GM19025 (cell line): ENCODE results near the gene ZNF888.
"Not testable (repeated sequence)": the region's sequence is repeated elsewhere in the genome, so short reads cannot be mapped to it uniquely, and the experiment has no call there.

ENCODE experiments used
- ATAC-seq: cut with Tn5 transposase; IDR thresholded peaks from one replicate; pipeline ENCODE4 v1.9.1; 2021; ENCODE audit warnings: mild to moderate bottlenecking, low read depth, moderate library complexity; ENCODE audit not compliant: unreplicated experiment

The ZNF888 gene

DNA sequence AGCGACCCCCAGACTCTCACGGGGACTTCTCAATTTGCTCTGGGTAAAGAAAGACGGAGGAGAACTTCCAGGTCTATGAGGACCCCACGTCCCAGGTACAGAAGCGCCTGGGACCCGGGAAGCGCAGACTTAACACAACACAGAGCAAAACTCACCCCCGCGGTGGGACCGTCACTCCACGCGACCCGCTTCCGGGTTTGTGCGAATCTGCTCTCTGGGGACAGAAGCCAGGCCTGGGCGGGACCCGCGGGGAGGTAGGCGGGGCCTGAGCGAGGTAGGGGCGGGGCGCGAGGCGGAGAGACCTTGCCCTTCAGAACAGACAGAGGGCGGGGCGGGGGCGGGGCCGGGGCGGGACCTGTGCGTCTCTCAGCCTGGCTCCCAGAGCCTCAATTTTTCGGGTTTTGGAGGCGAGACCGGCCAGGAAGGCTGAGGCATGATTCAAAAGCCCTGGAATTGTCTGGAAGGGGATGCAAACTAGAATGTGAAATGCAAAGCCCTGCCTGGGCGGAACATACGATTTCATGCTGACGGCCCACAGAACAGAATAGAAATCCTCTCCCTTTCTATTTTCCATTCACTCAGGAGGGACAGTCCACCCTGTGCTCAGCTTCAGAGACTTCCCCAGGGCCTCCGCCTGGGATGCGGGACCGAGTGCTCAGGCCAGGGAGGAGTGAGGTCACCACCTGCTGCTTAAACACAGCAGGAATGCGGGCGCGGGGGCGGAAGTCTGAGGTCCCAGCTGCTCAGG lies 19.3 kb upstream of the ZNF888 start:
- peak; percentile 93 for ATAC-seq

DNA sequence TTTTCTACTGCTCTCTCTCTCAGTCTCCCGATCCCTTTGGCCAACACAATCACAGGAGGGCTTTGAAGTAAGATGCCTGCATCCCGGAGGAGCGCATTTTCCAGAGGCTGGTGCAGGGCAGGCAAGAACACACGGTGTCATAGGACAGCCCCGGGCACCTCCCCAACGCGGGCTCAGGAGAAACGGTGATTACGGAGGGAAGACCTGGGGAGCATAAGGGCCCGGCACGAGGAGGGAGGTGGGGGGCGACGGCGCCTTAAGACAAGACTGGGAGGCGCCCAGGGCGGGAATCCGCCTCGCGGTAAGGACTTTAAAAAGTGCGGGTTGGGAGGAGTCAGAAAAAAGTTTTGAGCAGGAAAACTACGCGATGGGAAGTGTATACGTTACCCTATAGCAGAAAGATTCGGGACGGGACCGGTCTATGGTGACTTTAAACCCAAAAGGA lies 18.7 kb upstream of the ZNF888 start:
- peak; percentile 15 for ATAC-seq

GRCh38 chr19:52941523-52941922 lies 18.3 kb upstream of the ZNF888 start:
- not testable (repeated sequence) for ATAC-seq

DNA sequence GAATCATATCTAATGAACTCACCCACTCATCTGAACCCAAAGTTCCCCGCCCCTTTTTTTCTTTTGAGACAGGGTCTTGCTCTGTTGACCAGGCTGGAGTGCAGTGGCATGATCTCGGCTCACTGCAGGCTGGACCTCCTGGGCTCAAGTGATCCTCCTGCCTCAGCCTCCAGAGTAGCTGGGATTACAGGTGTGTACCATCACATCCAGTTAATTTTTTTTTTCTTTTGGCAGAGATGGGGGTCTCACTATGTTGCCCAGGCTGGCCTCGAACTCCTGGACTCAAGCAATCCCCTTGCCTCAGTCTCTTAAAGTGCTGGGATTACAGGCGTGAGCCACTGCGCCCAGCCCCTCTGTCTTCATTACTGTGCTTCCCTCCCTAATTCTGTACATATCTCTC lies 17.7 kb upstream of the ZNF888 start:
- ATAC-seq: not testable (repeated sequence)

- no peak for ATAC-seq
Observed at GRCh38 chr19:52938761-52939160, 15.5 kb upstream of the ZNF888 start.

DNA sequence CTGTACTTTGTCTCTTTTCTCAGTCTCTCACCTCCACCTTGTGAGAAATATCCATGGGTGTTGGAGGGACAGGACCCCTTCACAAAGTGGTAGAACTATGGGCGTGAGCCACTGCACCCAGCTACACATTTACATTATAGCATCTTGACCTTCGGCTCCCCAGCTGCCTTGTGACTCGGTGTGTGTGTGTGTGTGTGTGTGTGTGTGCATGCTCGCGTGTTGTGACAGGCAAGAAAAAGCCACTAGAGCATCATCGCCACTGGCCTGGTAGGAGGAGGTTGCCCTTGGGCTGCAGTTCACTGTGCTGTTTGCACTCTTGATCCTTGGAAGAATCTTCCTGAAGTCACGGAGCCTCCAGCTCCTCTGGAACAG lies 13.7 kb upstream of the ZNF888 start:
- no peak for ATAC-seq

DNA sequence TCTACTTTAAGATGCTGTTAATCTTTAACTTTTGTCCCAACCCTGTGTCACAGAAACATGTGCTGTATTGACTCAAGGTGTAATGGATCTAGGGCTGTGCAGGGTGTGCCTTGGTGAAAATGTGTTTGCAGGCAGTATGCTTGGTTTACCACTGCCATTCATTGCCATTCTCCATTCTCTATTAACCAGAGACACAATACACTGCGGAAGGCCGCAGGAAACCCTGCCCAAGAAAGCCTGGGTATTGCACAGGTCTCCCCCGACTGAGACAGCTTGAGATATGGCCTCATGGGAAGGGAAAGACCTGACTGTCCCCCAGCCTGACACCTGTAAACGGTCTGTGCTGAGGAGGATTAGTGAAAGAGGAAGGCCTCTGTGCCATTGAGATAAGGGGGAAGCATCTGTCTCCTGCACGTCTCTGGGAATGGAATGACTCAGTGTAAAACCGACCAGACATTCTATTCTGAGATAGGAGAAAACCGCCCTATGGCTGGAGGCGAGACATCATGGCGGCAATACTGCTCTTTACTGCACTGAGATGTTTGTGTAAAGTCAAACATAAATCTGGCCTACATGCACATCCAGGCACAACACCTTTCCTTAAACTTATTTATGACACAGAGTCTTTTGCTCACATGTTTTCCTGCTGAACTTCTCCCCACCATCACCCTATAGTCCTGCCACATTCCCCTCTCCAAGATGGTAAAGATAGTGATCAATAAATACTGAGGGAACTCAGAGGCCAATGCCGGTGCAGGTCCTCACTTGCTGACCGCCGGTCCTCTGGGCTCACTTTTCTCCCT lies 13.1 kb upstream of the ZNF888 start:
- no peak for ATAC-seq

DNA sequence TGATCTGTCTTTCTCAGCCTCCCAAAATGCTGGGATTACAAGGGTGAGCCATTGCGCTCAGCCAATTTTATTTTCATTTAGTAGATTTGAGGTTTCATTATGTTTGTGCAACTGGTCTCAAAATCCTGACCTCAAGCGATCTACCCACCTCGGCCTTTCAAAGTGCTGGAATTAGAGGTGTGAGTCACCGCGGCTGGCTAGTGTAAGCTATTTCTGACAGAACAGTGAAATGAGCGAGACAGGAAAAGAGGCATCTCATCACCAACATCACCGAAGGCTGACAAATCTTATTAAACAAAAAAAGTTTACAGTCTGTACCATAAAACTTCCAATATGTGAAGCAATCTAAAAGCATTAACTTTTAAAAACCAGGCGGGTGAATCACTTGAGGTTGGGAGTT lies 12.2 kb upstream of the ZNF888 start:
- ATAC-seq: no peak

- not testable (repeated sequence) for ATAC-seq
Observed at GRCh38 chr19:52924641-52925040, 1.4 kb upstream of the ZNF888 start.

GRCh38 chr19:52923778-52924593 lies 758 bp upstream of the ZNF888 start:
- ATAC-seq: no peak

DNA sequence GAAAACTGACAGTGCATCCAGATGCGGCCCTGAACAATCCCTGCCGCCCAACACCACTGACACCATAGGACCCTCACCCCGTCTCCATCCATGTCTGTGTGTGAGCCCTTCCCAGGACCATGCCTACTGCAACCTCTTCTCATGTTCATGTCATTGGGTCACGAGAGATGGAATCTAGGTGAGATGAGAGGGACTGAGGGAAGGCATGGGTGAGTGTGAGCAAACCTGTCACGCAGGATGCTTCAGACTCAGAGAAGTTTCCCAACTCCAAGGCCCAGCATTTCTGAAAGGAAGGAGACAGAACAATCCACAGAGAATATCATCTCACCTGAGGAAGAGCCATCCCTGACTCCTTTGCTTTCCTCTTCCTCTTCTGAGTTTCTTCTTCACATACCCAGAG lies 5.7 kb downstream of the ZNF888 start:
- no peak for ATAC-seq

DNA sequence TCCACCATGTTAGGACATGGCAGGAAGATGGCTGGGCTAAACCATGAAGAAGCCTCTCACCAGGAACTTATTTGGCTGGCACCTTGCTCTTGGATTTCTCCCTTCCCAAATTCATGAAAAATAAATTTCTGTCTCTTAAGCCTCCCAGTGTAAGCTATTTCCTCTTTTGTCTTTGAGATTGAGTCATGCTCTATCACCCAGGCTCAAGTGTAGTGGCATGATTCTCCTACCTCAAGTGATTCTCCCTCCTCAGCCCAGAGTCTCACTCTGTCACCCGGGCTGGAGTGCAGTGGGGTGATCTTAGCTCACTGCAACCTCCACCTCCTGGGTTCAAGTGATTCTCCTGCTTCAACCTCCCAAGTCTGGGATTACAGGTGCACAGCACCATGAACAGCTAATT lies 12.6 kb downstream of the ZNF888 start:
- no peak for ATAC-seq

DNA sequence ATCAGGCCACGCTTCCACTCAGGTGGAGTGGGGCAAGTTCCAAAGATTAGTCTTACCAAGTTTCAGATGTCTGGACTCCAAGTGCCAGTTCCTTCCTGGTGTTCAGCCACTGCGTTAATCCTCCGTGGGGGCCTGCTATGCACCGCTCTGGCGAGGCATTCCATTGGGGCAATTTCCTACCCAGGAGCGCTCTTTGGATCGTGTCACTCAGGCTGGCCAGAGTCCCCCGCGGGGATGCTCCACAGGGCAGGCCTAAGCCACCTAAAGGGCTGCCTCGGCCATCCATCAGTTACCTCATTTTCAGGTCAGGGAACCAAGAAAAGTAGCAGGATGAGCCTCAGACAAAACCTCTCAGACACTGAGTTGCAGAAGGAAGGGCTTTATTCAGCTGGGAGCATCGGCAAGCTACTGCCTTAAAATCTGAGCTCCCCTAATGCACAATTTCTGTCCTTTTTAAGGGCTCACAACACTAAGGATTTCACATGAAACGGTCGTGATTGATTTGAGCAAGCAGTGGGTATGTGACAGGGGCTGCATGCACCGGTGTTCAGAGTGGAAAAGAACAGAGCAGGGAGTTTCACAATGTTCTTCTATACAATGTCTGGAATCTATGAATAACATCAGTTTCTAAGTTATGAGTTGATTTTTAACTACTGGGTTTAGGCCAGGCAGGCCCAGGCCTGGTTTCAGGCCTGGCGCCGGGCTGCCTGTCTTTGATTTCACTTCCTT lies 19.0 kb downstream of the ZNF888 start:
- ATAC-seq: not testable (repeated sequence)

DNA sequence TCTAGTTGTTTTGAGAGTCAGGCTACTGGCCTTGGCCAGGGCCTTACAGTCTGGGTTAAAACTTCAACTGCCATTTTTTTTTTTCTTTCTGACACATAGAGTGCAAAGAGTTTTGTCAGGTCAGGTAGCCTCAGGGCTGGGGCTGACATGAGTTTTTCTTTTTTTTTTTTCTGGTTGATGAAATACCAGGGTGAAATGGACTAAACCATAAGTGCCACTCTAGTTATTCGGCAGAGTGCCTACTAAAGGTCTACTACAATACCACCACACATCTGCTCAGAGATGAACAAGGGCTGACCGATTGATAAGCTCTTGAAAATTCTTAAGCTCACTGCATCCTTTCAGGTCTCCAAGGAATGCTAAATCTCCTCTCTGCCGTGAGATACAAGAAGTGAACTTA lies 21.4 kb downstream of the ZNF888 start:
- no peak for ATAC-seq

GRCh38 chr19:52898596-52898995 lies 24.6 kb downstream of the ZNF888 start:
- not testable (repeated sequence) for ATAC-seq

GRCh38 chr19:52898101-52898500 lies 25.1 kb downstream of the ZNF888 start:
- no peak for ATAC-seq

DNA sequence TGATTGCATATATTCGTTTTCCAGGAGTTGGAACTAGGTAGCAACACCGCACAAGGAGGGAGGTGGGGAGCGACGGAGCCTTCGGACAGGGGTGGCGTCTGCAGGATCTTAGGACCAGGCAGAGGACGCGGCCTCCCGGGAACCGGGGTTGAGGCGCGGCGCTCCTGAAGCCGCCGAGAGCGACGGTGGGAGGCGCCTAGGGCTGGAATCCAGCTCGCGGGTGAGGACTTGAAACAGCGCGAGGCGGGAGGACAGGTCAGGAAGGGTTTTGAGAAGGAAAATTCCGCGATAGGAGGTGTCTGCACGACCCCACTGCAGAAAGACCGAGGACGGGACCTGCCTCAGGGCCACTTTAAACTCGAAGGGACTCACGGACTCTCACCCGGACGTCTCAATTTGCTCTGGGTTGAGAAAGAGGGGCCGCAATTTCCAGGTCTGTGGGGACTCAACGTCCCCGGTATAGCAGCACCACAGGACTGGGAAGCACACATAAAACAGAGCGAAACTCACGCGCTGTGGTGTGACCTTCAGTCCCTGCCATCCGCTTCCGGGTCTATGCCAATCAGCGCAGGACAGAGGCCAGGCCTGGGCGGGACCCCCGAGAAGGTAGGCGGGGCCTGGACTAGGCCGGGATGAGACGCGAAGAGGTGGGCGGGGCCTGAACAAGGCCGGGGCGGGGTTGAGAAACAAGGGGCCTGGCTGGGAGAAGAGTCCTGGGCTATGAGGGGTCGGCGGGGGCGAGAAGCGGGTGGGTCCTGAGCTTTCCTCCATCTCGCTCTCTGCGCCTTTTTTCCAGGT lies 25.9 kb downstream of the ZNF888 start, which contains the start of gene ZNF320:
ZNF320 (minus strand) TSS at position 498 of the 798 bp plus-strand sequence. CDS start 7,380 bp downstream, outside the sequence.
- peak; percentile 98 for ATAC-seq

GRCh38 chr19:52896431-52897137 lies 26.6 kb downstream of the ZNF888 start:
- ATAC-seq: no peak

GRCh38 chr19:52891336-52891735 lies 31.9 kb downstream of the ZNF888 start:
- no peak for ATAC-seq
